HG03139 (cell line): Measurements from ENCODE around the gene RRAD.

Experiments used
- ATAC-seq: cut with Tn5 transposase; IDR thresholded peaks from one replicate; pipeline ENCODE4 v1.9.1; 2021; ENCODE audit not compliant: unreplicated experiment

Gene RRAD

GRCh38 chr16:66934138-66934838 is 9.0 kb upstream of the RRAD start, which contains the start of gene CIAO2B:
Gene CIAO2B, minus strand, starts transcription at chr16:66934402. Its CDS starts 38 bp downstream, at chr16:66934364.
- peak; percentile 77 for ATAC-seq

GRCh38 chr16:66933776-66934137 is 8.4 kb upstream of the RRAD start:
- ATAC-seq: no peak

DNA sequence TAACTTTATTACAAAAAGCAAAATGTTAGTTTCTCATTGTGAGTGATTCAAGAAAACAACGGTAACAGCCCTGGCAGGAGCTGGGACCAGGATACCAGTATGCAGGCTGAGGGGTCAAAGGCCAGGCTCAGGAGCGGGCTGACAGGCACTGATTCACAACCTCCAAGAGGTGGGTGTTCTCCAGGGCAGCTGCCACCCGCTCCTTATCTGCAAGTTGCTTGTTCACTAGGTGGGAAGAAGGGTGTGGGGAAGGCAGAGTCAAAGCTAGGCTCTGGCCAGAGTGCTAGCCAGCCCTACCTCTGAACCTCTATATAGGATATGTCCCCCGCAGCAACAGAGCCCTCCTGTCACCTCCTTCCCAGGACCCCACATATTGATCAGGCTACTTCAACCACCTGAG is 6.7 kb upstream of the RRAD start:
- no peak for ATAC-seq

DNA sequence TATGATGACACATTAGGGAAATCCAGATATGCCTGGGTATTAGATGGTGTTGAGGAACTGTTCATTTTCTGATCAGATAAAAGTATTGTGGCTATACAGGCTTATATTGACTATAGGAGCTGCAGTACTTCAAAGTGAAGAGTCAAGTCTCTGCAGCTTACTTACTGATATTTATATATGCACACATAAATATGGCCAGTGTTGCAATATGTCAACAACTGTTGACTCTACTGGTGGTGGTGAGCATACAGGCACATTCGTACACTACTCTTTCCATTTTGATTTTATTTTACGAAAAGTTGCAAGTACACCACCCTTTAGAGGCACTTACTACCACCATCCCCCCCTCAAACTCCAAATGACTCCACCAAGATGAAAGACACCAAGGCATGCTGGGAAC is 6.3 kb upstream of the RRAD start:
- no peak for ATAC-seq

- no peak for ATAC-seq
Measured at GRCh38 chr16:66930189-66930588, 4.9 kb upstream of the RRAD start.

DNA sequence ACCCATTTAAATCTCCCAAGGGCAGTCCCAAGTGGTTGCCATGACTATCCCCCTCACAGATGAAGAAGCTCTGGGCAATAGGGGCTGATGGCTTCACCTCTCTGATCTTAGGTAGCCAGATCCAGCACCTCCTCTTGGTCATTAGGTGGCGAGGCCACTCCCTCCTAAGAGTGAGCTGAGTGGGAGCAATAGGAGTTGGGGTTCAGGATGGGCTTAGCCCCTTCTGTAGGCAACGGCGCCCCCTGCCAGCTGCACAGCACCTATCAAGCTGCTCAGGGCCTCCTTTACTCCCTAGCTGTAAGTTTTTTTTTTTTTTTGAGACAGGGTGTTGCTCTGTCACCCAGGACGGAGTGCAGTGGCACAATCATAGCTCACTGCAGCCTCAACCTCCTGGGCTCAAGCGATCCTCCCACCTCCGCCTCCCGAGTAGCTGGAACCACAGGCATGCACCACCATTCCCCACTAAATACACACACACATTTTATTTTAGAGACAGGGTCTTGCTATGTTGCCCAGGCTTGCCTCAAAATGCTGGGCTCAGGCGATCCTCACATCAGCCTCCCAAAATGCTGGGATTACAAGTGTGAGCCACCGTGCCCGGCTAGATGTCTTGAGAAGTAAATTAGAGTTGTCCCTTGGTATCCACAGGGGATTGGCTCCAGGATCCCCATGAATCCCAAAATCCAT is 3.5 kb upstream of the RRAD start:
- ATAC-seq: no peak

DNA sequence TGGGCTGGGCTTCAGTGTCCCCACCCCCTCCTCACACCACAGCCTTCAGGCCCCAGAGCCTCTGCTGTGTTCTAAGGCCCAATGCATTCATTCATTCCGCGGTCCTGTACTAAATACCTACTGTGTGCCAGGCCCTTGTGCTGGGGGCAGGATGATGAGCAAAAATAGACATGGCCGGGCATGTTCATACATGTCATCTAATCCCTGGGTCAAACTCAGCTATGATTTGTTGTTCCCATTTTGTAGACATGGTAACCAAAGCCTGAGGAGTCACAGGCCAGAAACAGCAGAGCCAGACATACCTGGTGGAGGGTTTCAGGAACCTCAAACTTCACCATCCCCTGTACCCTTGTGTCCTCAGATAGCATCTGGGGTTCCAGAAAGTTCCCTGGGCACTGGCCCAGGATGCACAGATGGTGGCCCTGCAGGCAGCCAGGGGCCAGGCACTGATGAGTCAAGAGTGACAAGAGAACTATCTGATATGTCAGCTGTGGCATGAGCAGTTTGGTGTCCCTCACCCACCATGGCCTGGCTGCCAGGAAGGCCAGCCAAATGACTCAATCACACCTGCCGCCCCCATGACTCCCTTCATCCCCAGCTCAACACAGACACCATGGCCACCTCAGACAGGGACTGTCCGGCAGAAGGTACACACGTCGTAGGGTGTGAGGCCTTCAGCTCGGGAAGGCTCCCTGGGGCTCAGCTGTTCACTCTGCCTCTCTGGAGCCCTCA is 2.7 kb upstream of the RRAD start:
- ATAC-seq: no peak

DNA sequence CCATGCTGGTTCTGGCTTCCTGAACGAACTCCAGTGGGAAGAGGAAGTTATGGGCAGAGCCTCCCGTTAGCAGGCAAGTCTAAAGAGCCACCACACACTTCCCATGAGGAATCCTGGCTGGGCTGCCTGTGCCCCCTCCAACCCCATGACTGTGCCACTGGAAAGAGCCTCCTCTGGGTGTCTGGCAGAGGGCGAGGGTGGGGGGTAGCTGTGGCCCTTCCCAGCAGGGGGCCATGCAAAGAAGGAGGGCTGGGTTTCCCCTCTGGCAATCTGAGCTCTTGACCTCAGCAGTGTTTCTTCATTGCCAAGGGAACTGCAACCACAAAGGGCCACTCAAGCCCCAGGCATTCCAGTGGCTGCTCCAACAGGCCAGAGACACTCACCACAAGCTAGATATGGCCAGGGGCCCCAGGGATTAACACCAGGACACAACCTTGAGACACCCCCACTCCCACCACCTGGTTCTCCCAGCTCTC is 1.7 kb upstream of the RRAD start:
- no peak for ATAC-seq

- ATAC-seq: no peak
Measured at GRCh38 chr16:66926171-66926947, 1.0 kb upstream of the RRAD start.

DNA sequence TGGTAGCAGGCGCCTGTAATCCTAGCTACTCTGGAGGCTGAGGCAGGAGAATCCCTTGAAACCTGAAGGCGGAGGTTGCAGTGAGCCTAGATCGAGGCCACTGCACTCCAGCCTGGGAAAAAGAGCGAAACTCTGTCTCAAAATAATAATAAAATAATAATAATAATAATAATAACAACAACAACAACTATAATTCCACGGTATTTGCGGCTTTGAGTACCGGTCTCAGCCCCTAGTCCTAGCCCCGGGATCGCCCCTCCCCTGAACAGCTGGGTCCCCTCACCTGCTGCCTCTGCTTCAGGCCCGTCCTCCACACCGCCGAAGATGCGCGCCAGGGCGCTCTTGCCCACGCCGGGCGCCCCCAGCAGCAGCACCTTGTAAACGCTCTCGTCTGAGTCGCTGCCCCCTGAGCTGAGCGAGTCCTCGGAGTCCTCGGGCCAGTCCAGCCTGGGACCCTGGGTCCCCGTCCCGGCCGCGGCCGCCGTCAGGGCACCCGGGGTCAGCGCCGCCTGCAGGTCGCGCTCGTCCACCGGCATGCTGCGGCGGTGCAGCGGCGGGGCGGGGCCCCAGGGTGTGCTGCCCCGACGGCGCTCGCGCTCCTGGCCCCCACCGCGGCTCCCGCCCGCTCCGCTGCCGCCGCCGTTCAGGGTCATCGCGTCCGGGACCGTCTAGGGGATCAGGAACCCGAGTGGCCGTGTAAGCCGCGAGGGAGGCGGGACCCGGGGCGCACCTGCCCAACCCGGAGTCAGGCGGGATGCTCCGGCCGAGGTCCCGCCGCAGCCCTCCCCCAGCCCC is 611 bp downstream of the RRAD start:
- ATAC-seq: no peak

- ATAC-seq: no peak
Measured at GRCh38 chr16:66923866-66924265, 1.5 kb downstream of the RRAD start.

DNA sequence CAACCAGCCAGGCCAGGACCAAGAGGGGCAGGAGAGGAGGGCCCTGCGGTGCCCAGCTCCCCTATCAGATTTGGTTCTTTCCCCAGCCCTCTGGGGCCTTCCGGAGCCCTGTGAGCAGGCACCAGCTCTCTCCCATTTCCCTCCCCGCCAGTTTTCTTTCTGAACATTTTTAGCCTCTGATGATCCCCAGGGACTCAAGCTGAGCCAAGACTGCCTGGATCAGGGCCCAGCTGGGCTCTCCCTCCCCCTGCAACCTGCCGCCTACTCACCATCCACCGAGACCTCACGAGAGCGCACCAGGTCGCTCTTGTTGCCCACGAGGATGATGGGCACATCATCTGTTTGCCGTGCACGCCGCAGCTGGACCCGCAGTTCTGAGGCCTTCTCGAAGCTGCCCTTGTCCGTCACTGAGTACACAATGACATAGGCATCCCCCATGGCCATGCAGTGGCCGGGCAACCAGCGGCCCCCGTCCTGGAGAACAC is 2.0 kb downstream of the RRAD start:
- ATAC-seq: no peak

GRCh38 chr16:66921729-66922450 is 3.4 kb downstream of the RRAD start:
- no peak for ATAC-seq

- no peak for ATAC-seq
Measured at GRCh38 chr16:66920924-66921680, 4.2 kb downstream of the RRAD start.

GRCh38 chr16:66920299-66920590 is 5.1 kb downstream of the RRAD start:
- ATAC-seq: no peak

DNA sequence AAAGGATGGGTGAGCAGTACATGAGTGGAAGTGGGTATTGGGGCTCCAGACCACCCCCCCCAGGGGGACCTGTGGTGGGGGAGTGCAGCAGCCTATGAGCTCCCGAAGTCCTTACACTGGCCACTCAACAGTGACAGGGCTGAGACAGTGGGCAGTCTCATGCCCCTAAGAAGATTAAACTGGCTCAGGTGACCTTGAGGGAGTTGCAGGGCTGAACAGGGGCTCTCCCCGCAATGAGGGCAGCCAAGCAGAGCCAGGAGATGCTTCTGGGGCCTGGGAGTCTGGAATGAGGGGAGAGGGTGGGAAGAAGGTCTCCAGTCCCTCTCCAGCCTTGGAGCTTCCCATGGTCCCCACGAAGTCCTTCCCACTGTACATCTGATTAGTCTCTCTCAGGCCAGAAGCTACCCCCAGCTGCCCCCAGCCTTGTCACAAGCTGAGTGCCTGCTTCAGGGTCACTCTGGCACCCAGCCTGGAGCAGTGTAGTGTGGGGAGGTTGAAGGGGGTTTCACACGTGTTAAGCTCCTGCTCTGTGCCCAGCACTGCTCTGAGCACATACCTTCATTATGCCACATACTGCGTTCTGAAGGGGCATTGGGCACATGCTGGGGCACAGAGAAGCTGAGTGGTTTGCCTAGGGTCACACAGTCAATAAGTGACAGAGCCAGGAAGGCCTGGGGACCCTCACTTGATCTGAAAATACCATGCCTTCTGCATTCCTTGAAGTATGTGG is 5.6 kb downstream of the RRAD start:
- no peak for ATAC-seq

DNA sequence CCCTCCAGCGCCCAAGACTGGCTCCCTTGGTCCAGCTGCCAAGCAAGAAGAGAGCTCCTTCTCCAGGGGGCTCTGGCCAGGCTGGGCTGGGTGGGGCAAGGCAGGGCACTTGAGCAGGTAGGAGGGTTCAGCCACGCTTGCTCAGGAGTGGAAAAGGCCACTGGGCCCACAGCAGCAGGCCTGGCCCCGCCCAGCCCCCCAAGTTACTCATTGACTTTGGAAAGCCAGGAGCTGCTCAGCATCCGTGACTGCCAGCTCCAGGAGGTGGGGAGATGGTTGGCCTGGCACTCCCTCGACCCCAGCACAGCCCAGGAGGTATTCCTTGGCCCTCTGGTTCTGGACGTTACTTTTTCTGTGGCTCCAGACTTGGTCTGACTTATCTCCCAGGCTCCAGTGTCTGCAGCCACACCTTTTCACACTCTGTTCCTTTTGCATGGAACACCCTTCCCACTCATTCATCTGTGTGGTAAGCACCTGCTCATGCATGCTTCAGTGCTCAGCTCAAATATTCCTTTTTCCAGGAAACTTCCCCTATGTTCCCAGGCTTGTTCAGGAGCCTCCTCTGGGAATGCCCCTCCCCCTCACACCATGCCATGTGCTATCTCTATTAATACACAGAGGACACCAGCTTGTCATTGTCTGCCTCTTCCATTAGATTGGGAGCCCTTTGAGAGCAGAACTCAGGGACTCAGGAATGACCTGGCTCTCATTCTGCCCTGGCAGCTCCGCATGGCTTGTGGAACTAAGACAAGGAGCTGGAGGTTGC is 6.3 kb downstream of the RRAD start, which contains the start of gene CDH16:
CDH16 (minus strand) TSS at position 83 of the 766 bp plus-strand sequence. CDS start 820 bp downstream, outside the sequence.
- no peak for ATAC-seq
